GM19438 (cell line): ENCODE results near the gene DCTN4.
"Not testable (repeated sequence)": the region's sequence is repeated elsewhere in the genome, so short reads cannot be mapped to it uniquely, and the experiment has no call there.

Experiments used
- ATAC-seq: cut with Tn5 transposase; IDR thresholded peaks from one replicate; pipeline ENCODE4 v1.9.1; 2021; ENCODE audit warnings: low read depth; ENCODE audit not compliant: unreplicated experiment

DCTN4 gene

GRCh38 chr5:150778517-150779396 lies 19.9 kb upstream of the DCTN4 start, which contains the start of gene SMIM3:
SMIM3 (plus strand) TSS chr5:150778757; CDS start chr5:150795441, 16,684 bp downstream.
- ATAC-seq = peak; percentile 35

DNA sequence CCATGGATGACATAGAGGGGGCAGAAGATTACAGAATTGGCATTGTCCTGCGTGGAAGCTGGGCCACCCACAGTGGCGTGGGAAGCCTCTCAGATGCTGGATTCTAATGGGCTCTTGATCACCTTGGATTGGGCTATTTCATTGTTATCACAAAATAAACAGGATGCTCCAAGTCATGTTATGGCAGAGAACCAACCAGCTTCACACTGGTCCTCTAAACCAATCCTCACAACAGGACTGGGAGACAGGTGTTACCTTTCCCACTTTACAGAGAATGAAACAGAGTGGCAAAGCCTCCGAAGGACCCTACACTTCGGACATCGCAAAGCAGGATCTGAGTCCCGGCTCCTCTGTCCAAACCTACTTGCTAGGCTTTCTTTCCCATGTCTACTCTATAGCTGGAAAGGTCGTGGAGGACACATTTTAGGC lies 19.3 kb upstream of the DCTN4 start:
- ATAC-seq = peak; percentile 4

DNA sequence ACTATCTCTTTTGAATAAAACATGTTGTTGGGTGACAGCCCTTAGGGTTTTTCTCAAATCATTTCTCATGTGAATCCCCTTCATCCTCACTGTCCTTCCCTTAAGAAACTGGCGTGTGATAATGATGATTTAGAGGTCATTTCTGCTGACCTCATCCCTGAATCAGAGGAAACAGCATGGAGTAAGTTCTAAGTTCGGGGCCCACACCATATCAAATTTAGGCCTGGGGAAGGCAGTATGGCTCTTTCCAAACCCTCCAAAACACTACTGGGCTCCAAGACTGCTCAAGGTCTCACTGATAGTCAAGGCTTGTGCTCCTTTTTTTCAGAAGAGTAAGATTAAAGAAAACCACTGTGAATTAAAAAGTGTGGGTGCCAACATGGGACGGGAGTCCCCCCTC lies 18.9 kb upstream of the DCTN4 start:
- ATAC-seq = no peak

- ATAC-seq = no peak
These were observed 15.3 kb upstream of the DCTN4 start for GRCh38 chr5:150774145-150774544.

DNA sequence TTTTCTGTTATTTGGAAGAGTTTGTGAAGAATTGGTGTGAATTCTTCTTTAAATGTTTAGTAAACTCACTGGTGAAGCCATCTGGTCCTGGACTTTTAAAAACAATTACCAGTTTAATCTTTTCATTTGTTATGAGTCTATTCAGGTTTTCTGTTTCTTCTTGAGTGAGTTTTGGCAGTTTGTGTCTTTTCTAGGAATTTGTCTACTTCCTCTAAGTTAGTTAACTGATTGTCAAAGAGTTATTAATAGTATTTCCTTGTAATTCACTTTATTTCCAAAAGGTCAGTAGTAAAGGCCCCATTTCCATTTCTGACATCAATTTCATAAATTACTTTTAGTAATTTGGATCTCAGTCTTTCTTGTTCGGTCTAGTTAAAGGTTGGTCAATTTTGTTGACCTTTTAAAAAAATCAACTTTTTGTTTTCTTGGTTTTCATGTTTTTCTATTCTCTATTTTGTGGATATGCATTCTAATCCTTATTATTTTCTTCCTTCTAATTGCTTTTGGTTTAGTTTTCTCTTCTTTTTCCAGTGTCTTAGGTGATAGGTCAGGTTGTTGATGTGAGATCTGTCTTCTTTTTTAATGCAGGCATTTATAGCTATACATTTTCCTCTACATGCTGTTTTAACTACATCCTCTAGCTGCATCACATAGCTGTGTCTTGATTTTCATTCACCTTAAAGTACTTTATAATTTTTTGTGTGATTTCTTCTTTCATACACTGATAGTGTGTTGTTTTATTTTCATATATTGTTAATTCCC lies 12.4 kb upstream of the DCTN4 start:
- no peak for ATAC-seq

DNA sequence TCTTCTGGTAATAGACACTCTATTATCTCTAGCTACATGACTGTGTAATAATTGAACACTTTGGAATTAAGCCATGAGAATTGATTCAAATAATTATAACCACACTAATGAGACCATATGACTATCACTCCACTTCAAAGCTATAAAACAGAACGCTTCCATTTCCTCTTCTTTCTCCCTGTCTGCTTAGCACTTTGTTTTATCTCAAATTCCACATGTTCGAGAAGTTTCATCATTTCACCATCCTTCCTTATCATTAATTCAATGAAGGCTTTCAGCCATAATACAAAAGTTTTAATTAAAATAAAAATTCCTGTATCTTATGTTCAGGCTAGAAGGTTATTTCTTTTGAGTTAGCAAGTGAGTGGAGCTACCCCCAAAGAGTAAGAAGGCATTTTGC lies 7.4 kb upstream of the DCTN4 start:
- ATAC-seq = no peak

- no peak for ATAC-seq
These were observed 7.0 kb upstream of the DCTN4 start for GRCh38 chr5:150765799-150766169.

GRCh38 chr5:150765011-150765798 lies 6.4 kb upstream of the DCTN4 start:
- no peak for ATAC-seq

DNA sequence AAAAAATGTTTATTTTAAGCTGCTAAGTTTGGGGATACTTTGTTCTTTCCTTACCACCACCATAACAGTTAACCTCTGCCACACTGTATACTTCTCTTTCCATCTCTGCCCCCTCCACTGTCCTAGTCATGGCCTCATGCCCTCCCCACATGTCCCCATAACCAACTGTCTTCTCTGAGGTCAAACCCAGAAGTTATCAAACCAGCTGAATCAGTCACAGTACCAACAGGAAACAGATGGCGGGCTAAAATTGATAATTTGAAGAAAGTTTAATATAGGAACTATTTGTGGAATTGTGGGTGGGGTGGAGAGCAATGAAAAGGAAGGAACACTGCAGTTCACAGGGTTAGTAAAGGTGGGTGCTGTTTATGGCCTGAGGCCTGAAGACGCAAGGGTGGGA lies 5.7 kb upstream of the DCTN4 start:
- no peak for ATAC-seq

GRCh38 chr5:150763023-150763769 lies 4.4 kb upstream of the DCTN4 start:
- ATAC-seq = no peak

DNA sequence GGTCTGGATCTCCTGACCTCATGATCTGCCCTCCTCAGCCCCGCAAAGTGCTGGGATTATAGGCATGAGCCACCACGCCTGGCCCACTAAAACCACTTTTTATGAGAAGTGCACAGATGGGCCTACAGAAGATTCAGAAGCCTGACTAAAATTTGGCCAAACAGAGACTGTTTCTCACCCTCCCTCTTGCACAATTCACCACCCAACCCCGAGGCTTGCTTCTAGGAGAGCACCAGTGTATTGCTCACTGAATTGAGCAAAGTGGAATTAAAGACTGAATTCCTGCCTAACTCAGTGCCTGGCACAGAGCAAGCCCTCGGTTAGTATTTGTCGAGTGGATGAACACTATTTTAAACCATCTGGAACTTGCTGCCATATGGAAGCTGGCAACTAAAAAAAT lies 3.4 kb upstream of the DCTN4 start:
- no peak for ATAC-seq

- ATAC-seq = no peak
These were observed 442 bp upstream of the DCTN4 start for GRCh38 chr5:150759334-150759583.

GRCh38 chr5:150758203-150758530 lies 650 bp downstream of the DCTN4 start:
- ATAC-seq = peak; percentile 19

DNA sequence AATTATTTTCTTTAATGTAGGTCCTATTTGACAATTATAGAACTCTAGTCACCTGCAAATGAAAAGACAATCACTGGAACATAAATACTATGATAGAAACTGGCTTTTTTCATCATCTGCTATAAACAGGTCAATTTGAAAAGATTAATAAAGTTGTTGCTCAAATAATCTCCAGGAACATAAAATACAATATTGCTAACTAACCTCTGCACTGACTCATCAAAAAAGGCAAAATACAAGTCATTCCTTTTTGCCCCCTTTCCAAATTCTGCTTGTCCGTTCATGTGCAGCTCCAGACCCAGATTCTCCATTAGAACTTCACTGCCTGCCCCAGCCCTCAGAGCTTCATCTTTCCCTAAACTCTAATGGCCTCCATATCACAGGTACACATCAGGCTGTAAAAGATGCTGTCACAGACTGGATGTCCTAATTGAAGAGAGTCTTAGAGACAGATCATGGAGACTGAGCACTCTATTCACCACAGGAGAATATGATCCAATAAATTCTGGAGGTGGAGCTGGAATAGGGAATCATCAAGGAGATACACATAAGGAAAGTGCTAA lies 1.6 kb downstream of the DCTN4 start:
- ATAC-seq = no peak

DNA sequence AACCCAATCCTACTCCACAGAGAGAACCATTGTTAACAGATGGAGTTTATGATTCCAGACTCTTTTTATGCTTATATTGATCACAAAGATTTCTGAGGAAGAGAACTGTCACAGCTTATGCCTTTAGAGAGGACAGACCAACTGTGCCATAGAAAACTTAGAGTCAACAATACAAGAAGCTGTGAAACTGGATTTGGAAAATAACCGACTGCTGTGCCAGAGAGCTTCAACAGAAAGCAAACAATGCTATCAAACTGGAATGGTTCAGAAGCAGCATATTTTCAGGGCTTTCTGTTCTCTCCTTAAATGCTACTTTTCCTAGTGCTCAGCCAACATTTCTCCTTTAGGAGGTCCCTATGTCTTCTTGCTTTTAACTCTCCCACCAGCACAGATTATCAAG lies 5.0 kb downstream of the DCTN4 start:
- ATAC-seq = no peak

- no peak for ATAC-seq
These were observed 5.4 kb downstream of the DCTN4 start for GRCh38 chr5:150753463-150753862.

DNA sequence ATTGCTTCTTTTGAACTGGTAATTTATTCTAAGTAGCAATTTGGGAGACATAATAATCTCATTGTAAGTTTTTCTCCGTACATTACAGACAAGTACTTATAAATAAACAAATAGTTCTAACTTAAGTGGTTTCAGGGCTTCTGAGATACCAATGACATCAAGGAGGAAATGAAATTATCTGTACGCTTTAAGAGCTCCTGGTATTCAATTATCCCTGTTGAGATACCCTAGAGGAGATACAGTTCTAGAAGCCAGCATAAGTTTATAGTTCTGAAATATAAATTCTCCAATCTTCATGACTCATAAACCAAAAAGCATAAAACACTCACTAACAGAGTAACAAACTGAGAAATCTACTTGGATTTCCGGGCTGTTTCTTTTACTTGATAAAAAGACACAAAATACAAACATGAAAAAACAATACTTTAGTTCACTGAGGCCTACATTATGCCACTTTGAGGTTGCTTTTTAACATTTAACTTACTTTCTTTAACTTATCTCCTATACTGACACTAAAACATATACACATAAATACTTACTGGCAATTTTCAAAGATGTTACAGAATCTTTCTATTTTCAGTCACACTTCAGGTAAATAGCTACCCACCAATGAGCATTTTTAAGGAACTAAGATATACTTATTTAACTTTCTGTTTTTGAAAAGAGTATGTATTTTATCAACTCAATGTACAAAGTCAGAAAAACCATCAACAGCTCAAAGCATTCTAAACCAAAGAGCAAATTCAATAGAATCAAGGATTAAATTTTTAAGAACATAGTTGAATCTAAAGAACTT lies 7.5 kb downstream of the DCTN4 start:
- ATAC-seq = no peak

- no peak for ATAC-seq
These were observed 8.3 kb downstream of the DCTN4 start for GRCh38 chr5:150750469-150750868.

DNA sequence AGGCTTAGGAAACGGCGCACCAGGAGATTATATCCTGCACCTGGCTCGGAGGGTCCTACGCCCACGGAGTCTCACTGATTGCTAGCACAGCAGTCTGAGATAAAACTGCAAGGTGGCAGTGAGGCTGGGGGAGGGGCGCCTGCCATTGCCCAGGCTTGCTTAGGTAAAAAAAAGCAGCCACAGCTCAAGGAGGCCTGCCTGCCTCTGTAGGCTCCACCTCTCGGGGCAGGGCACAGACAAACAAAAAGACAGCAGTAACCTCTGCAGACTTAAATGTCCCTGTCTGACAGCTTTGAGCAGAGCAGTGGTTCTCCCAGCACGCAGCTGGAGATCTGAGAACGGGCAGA lies 15.7 kb downstream of the DCTN4 start:
- ATAC-seq = not testable (repeated sequence)
